HCT116 (cell line): ENCODE results near the gene TMEM40. TPM values are rescaled to one million over a fixed set of nuclear protein-coding genes. Genes with fewer than 3 reads are reported as not detected.

ENCODE experiments used
- ELF1 ChIP-seq: IDR thresholded peaks from 2 replicates; pipeline ENCODE4 v1.6.1; 2012; ENCODE audit warnings: low read depth, borderline replicate concordance
- MAX ChIP-seq: IDR thresholded peaks from 2 replicates; pipeline ENCODE4 v1.6.1; 2012
- RAD21 ChIP-seq: IDR thresholded peaks from 2 replicates; pipeline ENCODE4 v1.6.1; 2012; ENCODE audit warnings: low read depth, mild to moderate bottlenecking
- SIN3A ChIP-seq: IDR thresholded peaks from 2 replicates; pipeline ENCODE4 v1.6.1; 2012; ENCODE audit warnings: low read depth
- ZBTB33 ChIP-seq: IDR thresholded peaks from 2 replicates; pipeline ENCODE4 v1.6.1; 2011; ENCODE audit warnings: mild to moderate bottlenecking, low read length, moderate library complexity; ENCODE audit not compliant: insufficient replicate concordance; ENCODE audit errors: extremely low read depth
- ZNF274 ChIP-seq: fragments of 200-500 bp; sonication (Bioruptor generic); IDR thresholded peaks from 2 replicates; pipeline ENCODE4 v1.6.1; 2014; ENCODE audit warnings: mild to moderate bottlenecking, low read depth, low read length, inconsistent platforms
- total RNA-seq: library from RNA; stranded (reverse); gene quantifications from one replicate; pipeline ENCODE4 v1.2.1, GENCODE V29; 2021; ENCODE audit not compliant: unreplicated experiment

Gene TMEM40
- total RNA-seq, 1 experiment from 2014 or later, result 12.3 TPM

- TF ChIP-seq ZBTB33, result no peak
- no peak for TF ChIP-seq RAD21
- no peak for TF ChIP-seq MAX
- TF ChIP-seq ZNF274, result no peak
- no peak for TF ChIP-seq ELF1
- TF ChIP-seq SIN3A, result no peak
These were observed 73.0 kb downstream of the TMEM40 start (continued) for GRCh38 chr3:12686096-12686495.

Other genes with a start within 250 kb of the TMEM40 start
- gene MKRN2OS, start 213.8 kb downstream of the TMEM40 start, total RNA-seq, result not detected
- 27.9 TPM for gene MKRN2, start 202.2 kb downstream of the TMEM40 start, total RNA-seq
- gene RAF1, start 95.1 kb downstream of the TMEM40 start, total RNA-seq, result 64.3 TPM
- gene CAND2, start 37.4 kb upstream of the TMEM40 start, total RNA-seq, result not detected
- 1,853 TPM for gene RPL32, start 82.3 kb upstream of the TMEM40 start, total RNA-seq